Gastroesophageal sphincter (tissue), 3 donors: ENCODE results near the gene MTHFD1L.

Experiments
- POLR2A ChIP-seq, 2 donors: fragments of 450-650 bp; IDR thresholded peaks; one replicate each; pipeline ENCODE4 v1.6.1; 2017; ENCODE audit warnings: antibody characterized with exemption in 2 of 2, mild to moderate bottlenecking in 2 of 2, moderate library complexity in 1 of 2
- TF ChIP-seq, protein P1 (sequence below), 4 experiments: fragments of 200-600 bp in 2 of 4; fragments of 450-650 bp in 2 of 4; sonication (generic) in 1 of 4; IDR thresholded peaks; one replicate each; pipeline ENCODE4 v1.5.1; 2017 to 2019; ENCODE audit warnings: antibody characterized with exemption in 4 of 4, mild to moderate bottlenecking in 2 of 4, moderate library complexity in 2 of 4

DNA sequence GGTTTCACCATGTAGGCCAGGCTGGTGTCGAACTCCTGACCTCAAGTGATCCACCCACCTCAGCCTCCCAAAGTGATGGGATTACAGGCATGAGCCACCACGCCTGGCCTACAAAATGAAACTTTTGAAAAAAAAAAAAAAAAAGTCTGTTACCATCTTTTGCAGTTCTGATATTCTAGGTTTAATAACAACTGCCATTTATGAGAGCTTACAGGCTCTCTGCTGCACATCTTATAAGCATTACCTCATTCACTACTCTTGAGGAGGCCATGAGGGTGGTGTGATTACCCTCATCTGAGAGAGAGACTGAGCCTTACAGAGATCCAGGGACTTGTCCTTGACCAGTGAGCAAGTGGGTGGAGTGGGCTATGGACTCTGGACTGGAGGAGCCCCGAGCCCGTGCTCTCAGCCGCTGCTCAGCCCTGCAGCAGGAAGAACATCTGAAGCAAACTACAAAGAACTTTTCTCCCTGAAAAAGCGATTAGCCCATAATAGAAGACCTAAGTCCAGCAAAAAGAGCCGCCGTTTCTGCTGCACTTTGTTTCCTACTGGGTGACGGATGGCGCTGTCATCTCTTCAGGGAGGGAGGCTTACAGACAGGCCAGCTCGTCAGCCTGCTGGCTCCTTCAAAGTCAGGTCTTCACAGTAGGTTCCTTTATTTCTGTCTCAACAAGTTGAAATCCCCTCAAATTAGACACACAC is 254.5 kb downstream of the MTHFD1L start:
- TF ChIP-seq, protein P1, sequence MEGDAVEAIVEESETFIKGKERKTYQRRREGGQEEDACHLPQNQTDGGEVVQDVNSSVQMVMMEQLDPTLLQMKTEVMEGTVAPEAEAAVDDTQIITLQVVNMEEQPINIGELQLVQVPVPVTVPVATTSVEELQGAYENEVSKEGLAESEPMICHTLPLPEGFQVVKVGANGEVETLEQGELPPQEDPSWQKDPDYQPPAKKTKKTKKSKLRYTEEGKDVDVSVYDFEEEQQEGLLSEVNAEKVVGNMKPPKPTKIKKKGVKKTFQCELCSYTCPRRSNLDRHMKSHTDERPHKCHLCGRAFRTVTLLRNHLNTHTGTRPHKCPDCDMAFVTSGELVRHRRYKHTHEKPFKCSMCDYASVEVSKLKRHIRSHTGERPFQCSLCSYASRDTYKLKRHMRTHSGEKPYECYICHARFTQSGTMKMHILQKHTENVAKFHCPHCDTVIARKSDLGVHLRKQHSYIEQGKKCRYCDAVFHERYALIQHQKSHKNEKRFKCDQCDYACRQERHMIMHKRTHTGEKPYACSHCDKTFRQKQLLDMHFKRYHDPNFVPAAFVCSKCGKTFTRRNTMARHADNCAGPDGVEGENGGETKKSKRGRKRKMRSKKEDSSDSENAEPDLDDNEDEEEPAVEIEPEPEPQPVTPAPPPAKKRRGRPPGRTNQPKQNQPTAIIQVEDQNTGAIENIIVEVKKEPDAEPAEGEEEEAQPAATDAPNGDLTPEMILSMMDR (IDR thresholded peaks at IDR 0.05), result no peak
- no peak for TF ChIP-seq POLR2A (IDR thresholded peaks at IDR 0.05)
